ENCODE measurements around the gene PCDH17.

The PCDH17 gene

DNA sequence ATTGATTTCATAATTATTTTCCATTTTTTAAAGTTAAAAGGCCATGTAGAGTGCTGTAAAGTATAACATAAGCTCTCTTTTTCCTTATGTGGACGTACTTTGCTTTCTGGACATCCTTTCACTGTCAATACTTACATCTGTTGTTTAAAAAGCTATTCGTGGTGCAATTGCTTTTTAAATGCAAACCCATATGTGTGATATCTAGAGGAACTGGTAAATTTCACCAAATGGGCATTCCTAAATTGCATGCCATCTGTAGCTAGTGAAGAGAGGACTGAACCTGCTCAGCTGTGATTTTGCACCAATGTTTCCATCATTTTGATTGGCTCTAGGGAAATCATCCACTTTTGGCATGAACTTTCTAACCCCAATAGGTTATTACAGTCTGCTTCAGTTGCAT is 129.4 kb downstream of the PCDH17 start:
- no peak for DNase-seq (ENCODE audit: low read depth)
- H3K4me3 ChIP-seq (ENCODE audit: low read depth, low read length): no peak overlapping the region

DNA sequence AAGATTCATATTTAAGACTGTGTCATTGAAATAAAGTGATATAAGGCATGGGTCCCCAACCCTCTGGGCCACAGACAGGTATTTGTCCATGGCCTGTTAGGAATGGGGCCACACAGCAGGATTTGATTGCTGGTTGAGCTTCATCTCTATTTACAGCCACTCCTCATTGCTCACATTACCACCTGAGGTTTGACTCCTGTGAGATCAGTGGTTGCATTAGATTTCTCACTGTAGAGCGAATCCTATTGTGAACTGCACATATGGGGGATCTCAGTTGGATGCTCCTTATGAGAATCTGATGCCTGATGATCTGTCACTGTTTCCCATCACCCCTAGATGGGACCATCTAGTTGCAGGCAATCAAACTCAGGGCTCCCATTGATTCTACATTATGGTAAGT is 132.1 kb downstream of the PCDH17 start:
- H3K4me3 ChIP-seq (ENCODE audit: low read depth, low read length): no peak overlapping the region
- TF ChIP-seq, protein P1, sequence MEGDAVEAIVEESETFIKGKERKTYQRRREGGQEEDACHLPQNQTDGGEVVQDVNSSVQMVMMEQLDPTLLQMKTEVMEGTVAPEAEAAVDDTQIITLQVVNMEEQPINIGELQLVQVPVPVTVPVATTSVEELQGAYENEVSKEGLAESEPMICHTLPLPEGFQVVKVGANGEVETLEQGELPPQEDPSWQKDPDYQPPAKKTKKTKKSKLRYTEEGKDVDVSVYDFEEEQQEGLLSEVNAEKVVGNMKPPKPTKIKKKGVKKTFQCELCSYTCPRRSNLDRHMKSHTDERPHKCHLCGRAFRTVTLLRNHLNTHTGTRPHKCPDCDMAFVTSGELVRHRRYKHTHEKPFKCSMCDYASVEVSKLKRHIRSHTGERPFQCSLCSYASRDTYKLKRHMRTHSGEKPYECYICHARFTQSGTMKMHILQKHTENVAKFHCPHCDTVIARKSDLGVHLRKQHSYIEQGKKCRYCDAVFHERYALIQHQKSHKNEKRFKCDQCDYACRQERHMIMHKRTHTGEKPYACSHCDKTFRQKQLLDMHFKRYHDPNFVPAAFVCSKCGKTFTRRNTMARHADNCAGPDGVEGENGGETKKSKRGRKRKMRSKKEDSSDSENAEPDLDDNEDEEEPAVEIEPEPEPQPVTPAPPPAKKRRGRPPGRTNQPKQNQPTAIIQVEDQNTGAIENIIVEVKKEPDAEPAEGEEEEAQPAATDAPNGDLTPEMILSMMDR (IDR thresholded peaks at IDR 0.05; ENCODE audit: low read depth, low read length, missing control alignments): no peak

More for the DNA sequence above, 129.4 kb downstream of the PCDH17 start:
- TF ChIP-seq, protein P1 (IDR thresholded peaks at IDR 0.05; ENCODE audit: low read depth, low read length, missing control alignments): no peak

More for the DNA sequence above, 132.1 kb downstream of the PCDH17 start:
- no peak for DNase-seq (ENCODE audit: low read depth)
